Spleen (tissue), 7 donors: ENCODE results near the gene PIGU.

Experiments
- CTCF ChIP-seq, 11 experiments: fragments of 200-600 bp in 7 of 11; fragments of 450-650 bp in 4 of 11; sonication (generic) in 4 of 11; IDR thresholded peaks in 8 of 11; conservative IDR thresholded peaks in 3 of 11; 1 replicate in 7 of 11; 2 replicates in 4 of 11; pipeline versions ENCODE4 v1.4.0 to v1.8.0; 2016 to 2021; ENCODE audit warnings: antibody characterized with exemption in 11 of 11, inconsistent platforms in 4 of 11, mild to moderate bottlenecking in 1 of 11
- POLR2A ChIP-seq, 3 donors: fragments of 450-650 bp; IDR thresholded peaks; one replicate each; pipeline ENCODE4 v1.5.1; 2017; ENCODE audit warnings: antibody characterized with exemption in 3 of 3, mild to moderate bottlenecking in 1 of 3
- POLR2AphosphoS5 ChIP-seq, 3 donors: sonication (generic); formaldehyde crosslinking; IDR thresholded peaks; one replicate each; pipeline ENCODE4 v1.5.1; 2017; ENCODE audit warnings: antibody characterized with exemption in 3 of 3
- donor health status: DM: no; HTN: no; CAD: no; lungs with moderate emphysema.
- donor health status: DM: no; HTN: no; CAD: no.
- donor health status: DM: no; HTN: no; CAD: no.

DNA sequence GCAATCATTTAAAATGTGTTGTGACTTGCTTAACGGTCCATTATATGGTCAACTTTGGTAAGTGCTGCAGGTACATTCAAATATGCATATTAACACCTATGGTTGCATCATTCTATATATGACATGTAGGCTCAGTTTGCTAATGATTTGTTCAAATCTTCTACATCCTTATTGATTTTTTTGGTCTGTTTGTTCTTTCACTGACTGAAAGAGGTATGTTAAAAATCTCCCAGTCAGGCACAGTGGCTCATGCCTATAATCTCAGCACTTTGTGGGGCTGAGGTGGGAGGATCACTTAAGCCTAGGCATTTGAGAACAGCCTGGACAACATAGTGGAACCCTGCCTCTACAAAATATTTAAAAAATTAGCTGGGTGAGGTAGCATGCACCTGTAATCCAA is 29.2 kb downstream of the PIGU start:
- no peak for TF ChIP-seq CTCF (IDR thresholded peaks at IDR 0.05 in 8 of 11, conservative IDR thresholded peaks at IDR 0.05 in 3 of 11)
- TF ChIP-seq POLR2A (IDR thresholded peaks at IDR 0.05), result no peak
- no peak for TF ChIP-seq POLR2AphosphoS5 (IDR thresholded peaks at IDR 0.05)
